ENCODE data around the gene C1QTNF6.

Gene C1QTNF6

DNA sequence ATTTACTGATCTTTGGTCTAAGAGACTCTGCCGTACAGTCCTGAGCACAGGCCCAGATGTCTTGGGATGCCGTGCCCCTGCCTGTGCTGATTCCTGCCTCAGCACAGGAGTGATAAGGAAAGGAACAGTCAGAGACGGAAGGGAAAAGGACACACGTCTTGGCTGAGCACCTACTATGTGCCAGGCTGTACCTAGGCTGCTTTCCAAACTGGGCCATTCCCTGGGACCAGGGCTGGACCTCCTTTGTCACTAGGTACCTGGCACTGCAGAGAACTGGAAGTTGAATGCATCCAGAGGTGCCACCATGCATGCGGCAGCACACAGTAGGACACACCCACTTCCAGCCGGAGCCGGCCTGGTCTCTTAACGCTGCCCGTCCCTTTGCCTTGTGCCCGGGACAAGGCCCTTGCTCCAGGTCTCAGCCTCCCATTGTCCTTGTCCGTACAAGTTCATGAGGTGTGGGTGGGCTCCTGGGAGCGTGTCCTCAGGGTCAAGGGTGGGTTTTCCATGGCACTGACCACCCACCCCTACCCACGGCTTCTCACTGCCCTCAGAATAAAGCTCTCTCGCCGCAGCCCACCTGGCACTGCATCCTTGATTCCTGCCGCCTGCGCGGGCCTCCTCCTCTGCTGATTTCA, 25.3 kb upstream of the C1QTNF6 start:
- H3K27ac ChIP-seq, result no peak overlapping the region
- TF ChIP-seq, protein P1, sequence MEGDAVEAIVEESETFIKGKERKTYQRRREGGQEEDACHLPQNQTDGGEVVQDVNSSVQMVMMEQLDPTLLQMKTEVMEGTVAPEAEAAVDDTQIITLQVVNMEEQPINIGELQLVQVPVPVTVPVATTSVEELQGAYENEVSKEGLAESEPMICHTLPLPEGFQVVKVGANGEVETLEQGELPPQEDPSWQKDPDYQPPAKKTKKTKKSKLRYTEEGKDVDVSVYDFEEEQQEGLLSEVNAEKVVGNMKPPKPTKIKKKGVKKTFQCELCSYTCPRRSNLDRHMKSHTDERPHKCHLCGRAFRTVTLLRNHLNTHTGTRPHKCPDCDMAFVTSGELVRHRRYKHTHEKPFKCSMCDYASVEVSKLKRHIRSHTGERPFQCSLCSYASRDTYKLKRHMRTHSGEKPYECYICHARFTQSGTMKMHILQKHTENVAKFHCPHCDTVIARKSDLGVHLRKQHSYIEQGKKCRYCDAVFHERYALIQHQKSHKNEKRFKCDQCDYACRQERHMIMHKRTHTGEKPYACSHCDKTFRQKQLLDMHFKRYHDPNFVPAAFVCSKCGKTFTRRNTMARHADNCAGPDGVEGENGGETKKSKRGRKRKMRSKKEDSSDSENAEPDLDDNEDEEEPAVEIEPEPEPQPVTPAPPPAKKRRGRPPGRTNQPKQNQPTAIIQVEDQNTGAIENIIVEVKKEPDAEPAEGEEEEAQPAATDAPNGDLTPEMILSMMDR (IDR thresholded peaks at IDR 0.05), result no peak
- no peak for TF ChIP-seq ZFX (IDR thresholded peaks at IDR 0.05; ENCODE audit: borderline replicate concordance)

DNA sequence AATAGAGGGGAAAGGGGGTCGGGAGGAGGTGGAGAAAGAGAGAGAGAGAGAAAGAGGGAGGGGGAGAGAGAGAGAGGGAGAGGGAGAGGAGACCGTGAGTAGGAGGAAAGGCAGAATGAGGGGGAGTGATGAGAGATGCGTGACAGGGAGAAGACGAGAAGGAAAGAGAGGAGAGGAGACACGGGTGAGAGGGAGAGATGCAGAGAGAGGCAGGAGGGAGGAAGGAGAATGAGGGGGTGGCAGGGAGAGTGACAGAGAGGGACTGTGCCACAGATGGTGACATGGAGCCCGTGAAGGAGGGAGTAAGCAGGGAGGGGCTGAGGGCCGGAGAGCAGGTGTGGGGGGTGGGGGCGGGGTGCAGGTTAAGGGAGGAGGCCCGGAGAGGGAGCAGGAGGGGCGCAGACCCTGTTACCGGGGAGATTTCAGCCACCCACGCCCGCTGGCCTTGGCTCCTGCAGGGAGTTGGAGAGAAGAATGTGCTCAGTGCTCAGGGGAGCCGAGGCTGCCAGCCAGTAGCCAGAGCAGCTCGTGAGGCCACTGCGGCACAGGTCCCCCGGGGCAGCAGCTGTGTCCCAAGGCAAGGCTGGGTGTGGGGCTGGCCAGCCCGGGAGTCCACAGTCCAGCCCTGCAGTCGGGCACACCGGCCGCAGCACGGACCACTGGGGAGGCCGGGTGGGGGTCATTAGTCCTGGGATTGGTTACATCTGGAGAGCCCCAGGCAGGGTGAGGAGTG, 24.3 kb upstream of the C1QTNF6 start, which contains the start of gene SSTR3:
Gene SSTR3 (minus strand): TSS at position 304 of the 733 bp plus-strand sequence. CDS start 4,674 bp downstream, outside the sequence.
- no peak within 1 kb of the TSS for H3K27ac ChIP-seq
- TF ChIP-seq, protein P1 (IDR thresholded peaks at IDR 0.05), result no peak
- no peak for TF ChIP-seq ZFX (IDR thresholded peaks at IDR 0.05; ENCODE audit: borderline replicate concordance)

DNA sequence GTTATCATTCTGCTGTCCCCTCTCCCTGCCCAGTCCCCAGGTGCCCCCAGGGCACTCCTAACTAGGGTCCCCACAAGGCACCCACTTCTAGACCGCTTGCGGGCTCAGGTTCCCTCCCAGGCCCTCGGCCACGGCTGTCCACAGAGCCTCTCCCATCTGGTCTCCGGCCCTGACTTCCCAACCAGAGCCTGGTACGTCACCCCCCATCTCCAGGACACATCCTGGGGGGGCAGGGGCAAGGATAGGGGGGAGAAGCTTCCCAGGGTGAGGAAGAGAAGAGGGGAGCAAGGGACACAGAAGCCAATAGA, 23.8 kb upstream of the C1QTNF6 start:
- H3K27ac ChIP-seq, result no peak overlapping the region
- TF ChIP-seq, protein P1 (IDR thresholded peaks at IDR 0.05), result no peak
- TF ChIP-seq ZFX (IDR thresholded peaks at IDR 0.05; ENCODE audit: borderline replicate concordance), result no peak

DNA sequence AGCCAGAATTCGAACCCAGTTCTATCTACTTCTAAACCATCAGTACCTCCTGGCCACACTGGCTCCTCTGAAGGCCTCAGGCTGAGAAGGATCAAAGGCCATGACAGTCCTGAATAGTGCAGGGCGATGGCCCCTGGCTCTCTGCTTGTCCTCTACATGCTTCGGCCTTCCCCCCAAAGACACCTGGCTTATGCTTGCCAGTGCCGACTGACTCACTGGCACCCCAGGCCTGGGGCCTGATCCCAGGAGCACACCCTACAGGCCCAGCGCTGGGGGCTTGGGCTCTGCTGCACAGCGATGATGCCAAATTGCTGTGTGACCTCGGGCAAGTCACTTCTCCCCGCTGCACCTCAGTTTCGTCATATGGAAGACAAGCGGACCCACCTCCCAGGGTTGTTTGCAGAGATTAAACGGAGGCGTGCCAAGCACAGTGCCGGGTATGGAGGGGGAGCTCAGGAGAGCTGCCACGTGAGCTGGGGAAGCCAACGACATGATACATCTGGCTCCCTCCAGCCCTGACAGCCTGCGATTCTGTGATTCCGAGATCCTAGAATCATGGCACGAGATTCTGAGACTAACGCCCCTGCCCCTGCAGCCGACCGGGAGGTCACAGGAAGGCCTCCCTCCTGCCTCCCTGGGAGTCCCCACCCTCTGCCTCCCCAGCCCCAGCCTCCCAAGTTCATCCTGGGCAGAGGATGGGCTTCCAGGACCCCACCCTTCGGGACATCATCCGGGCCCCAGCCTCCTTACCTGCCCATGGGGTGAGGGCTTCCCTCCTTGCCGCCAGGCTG, 23.2 kb upstream of the C1QTNF6 start:
- no peak overlapping the region for H3K27ac ChIP-seq
- TF ChIP-seq, protein P1 (IDR thresholded peaks at IDR 0.05), result no peak
- no peak for TF ChIP-seq ZFX (IDR thresholded peaks at IDR 0.05; ENCODE audit: borderline replicate concordance)

DNA sequence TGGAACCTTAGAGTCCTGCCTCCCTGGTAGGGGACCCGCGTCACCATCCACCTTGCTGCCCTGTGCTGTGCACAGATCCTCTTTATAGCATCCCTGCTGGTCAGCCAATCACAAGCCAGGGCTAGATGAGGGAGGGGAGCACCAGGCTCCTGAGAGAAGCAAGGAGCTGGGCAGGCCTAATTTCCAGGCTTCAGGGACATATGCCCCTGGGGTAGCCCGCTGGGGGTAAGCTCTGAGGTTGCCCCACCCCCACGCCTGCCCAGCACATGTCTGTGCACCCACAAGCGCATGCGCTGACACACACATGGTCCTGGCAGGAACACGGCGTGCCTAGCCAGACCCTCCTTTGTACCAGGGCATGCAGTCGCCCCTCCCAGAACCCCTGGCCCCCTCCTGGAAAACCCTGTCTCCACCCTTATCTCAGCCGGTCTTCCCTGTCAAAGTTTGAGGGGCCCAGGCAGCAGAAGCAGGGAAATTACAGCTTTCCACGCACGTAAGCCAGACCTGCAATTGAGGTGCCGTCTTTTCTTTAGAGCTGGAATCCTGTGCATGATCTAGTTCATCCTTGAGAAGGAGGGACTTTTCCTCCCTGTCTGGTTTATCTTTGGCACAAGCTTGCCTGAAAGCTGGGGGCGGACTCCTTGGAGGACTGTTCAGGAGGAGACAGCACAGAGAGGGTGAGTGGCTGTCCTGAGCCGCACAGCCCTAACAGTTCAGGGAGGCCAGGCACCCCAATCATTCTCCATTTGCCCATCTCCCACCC, 22.2 kb upstream of the C1QTNF6 start:
- TF ChIP-seq, protein P1 (IDR thresholded peaks at IDR 0.05), result no peak
- TF ChIP-seq ZFX (IDR thresholded peaks at IDR 0.05; ENCODE audit: borderline replicate concordance), result no peak
- no peak overlapping the region for H3K27ac ChIP-seq

DNA sequence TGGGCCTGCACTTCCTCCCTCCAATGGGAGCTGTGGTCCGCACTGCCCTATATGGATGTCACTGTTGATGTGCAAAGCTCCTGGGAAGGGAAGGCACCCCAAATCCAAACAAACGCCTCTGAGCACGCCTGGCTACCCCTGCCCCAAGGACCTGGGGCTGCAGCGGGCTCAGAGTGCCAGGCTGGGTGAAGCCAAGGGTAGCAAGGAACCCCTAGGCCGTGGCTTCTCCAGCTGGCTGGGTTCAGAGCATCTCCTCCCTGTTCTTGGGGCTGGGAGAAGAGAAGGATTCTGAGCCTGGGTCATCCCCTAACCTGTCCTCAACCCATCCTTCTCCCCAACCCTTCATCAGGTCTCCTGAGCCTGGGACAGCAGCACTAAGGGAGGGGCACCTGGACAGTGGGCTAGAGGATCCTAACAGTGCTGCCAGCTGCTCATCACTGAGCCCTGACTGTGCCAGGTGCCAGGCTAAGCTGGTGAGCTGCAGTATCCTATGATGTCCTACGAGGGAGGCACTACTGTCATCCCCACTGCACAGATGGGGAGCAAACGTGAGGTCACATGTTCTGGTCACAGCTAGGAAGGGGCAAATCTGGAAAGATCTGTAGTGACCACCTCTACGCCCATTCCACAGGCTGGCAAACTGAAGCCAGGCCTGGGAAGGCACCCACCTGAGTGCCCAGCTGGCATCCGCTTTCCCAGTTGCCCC, 21.2 kb upstream of the C1QTNF6 start:
- H3K27ac ChIP-seq, result no peak overlapping the region
- no peak for TF ChIP-seq ZFX (IDR thresholded peaks at IDR 0.05; ENCODE audit: borderline replicate concordance)
- TF ChIP-seq, protein P1 (IDR thresholded peaks at IDR 0.05), result no peak

Data from 22Rv1 (cell line).